CD8-positive, alpha-beta memory T cell (primary cell): ENCODE data around the gene CAST. TPM values are rescaled to one million over a fixed set of nuclear protein-coding genes. Genes with fewer than 3 reads are reported as not detected.
A peak's percentile ranks its signal among the peaks of the same experiment; 100 is the strongest.

Experiments
- CTCF ChIA-PET: fragments of 350-600 bp; sonication (Branson Sonifier 250); formaldehyde crosslinking; loops from one replicate; lab custom pipeline; 2021; ENCODE audit warnings: antibody characterized with exemption; lab: Charles Lee
- POLR2A ChIA-PET: fragments of 350-600 bp; sonication (Branson Sonifier 250); formaldehyde crosslinking; loops from one replicate; lab custom pipeline; 2021; ENCODE audit warnings: antibody characterized with exemption; lab: Charles Lee
- DNase-seq, 5 donors: peaks; one replicate each; pipeline versions ENCODE4 v3.0.0 to v3.0.0-alpha.2; 2020 to 2022; ENCODE audit warnings: mixed read lengths in 1 of 5
- H3K27ac ChIP-seq: one replicate; pipeline ENCODE4 v1.7.0; 2013; ENCODE audit warnings: low read depth, mild to moderate bottlenecking, low read length, moderate library complexity
- H3K27me3 ChIP-seq: 2 replicates; pipeline ENCODE4 v1.7.0; 2013; ENCODE audit warnings: low read length, mild to moderate bottlenecking; ENCODE audit not compliant: insufficient read depth, poor library complexity, severe bottlenecking
- H3K36me3 ChIP-seq: 2 replicates; pipeline ENCODE4 v1.7.0; 2013; ENCODE audit warnings: mild to moderate bottlenecking, low read length, moderate library complexity; ENCODE audit not compliant: insufficient read depth
- H3K4me1 ChIP-seq: 2 replicates; pipeline ENCODE4 v1.7.0; 2013; ENCODE audit warnings: mild to moderate bottlenecking, low read length, moderate library complexity; ENCODE audit not compliant: insufficient read depth
- H3K4me3 ChIP-seq: 2 replicates; pipeline ENCODE4 v1.7.0; 2013; ENCODE audit warnings: mild to moderate bottlenecking, low read length
- H3K9me3 ChIP-seq: 2 replicates; pipeline ENCODE4 v1.7.0; 2013; ENCODE audit warnings: mild to moderate bottlenecking, low read length
- H3K27ac Mint-ChIP-seq, 8 donors: one replicate each; pipeline ENCODE4 v1.8.0; 2020 to 2021; ENCODE audit warnings: mixed read lengths in 8 of 8, mild to moderate bottlenecking in 6 of 8, inconsistent platforms in 3 of 8, moderate library complexity in 3 of 8
- H3K27me3 Mint-ChIP-seq, 2 donors: one replicate each; pipeline ENCODE4 v1.8.0; 2020 to 2021; ENCODE audit warnings: mixed read lengths in 2 of 2, mild to moderate bottlenecking in 1 of 2, moderate library complexity in 1 of 2
- H3K36me3 Mint-ChIP-seq, 3 donors: one replicate each; pipeline ENCODE4 v1.8.0; 2020 to 2021; ENCODE audit warnings: mixed read lengths in 3 of 3, inconsistent platforms in 1 of 3, mild to moderate bottlenecking in 1 of 3
- H3K4me1 Mint-ChIP-seq, 3 donors: one replicate each; pipeline ENCODE4 v1.8.0; 2020 to 2021; ENCODE audit warnings: mixed read lengths in 3 of 3, inconsistent platforms in 1 of 3, mild to moderate bottlenecking in 1 of 3
- H3K4me3 Mint-ChIP-seq, 7 donors: one replicate each; pipeline ENCODE4 v1.8.0; 2020 to 2021; ENCODE audit warnings: mixed read lengths in 7 of 7, mild to moderate bottlenecking in 6 of 7, moderate library complexity in 4 of 7, inconsistent platforms in 2 of 7
- H3K9me3 Mint-ChIP-seq, 5 donors: one replicate each; pipeline ENCODE4 v1.8.0; 2020 to 2022; ENCODE audit warnings: mixed read lengths in 5 of 5, mild to moderate bottlenecking in 3 of 5, moderate library complexity in 2 of 5, inconsistent platforms in 1 of 5
- polyA plus RNA-seq: library from polyadenylated mRNA; unstranded; fragments of 300-500 nt; fragmentation: Illumina TruSeq; gene quantifications from one replicate; pipeline ENCODE4 v1.2.3, GENCODE V29; 2021
- total RNA-seq, 2 experiments: library from RNA; stranded (reverse); gene quantifications; one replicate each; pipeline ENCODE4 v1.2.3, GENCODE V29; 2021

Gene CAST
- total and polyA plus RNA-seq, 3 experiments from 2014 or later: 94.6 to 134 (median 127) TPM

GRCh38 chr5:96816991-96817390, 154.8 kb downstream of the CAST start:
- Histone ChIP-seq H3K36me3 (no peaks in the 10 kb centered on the region), H3K4me3 (peak overlapping the region; percentile 59), H3K27ac (peak overlapping the region; percentile 56), H3K4me1 (peaks cover 61% of the 10 kb centered on the region), H3K9me3 (no peaks in the 10 kb centered on the region), H3K27me3 (no peaks in the 10 kb centered on the region)
- CTCF ChIA-PET: interaction anchor here (1.0 to 1.8 kb wide), 4 partner anchors 9 to 119 kb away, joined by 3 to 11 read pairs (median 4); partner anchors contain the start of genes ERAP1 and LNPEP
- Mint-ChIP-seq H3K27me3 (no peaks in the 10 kb centered on the region), H3K27ac (peak overlapping the region; percentile 76 to 99 (median 92)), H3K4me1 (peaks cover 57 to 68% (median 65%) of the 10 kb centered on the region in 3 donors), H3K36me3 (no peaks in the 10 kb centered on the region), H3K9me3 (no peaks in the 10 kb centered on the region), H3K4me3 (peak overlapping the region; percentile 78 to 93 (median 88))
- POLR2A ChIA-PET: interaction anchor here (2.3 to 3.1 kb wide), 2 partner anchors 9 to 12 kb away, joined by 11 to 52 read pairs; partner anchors contain the start of gene ERAP1
- DNase-seq: peak in 1 of 5 donors; percentile 51

- Histone ChIP-seq H3K27ac (no peak overlapping the region), H3K4me3 (peak overlapping the region; percentile 59), H3K9me3 (no peaks in the 10 kb centered on the region), H3K4me1 (peaks cover 66% of the 10 kb centered on the region), H3K36me3 (no peaks in the 10 kb centered on the region), H3K27me3 (no peaks in the 10 kb centered on the region)
- H3K4me3 Mint-ChIP-seq: peak overlapping the region in 6 of 7 donors; percentile 86 to 93 (median 89)
- H3K36me3 Mint-ChIP-seq: no peaks in the 10 kb centered on the region
- CTCF ChIA-PET: interaction anchor here (1.4 to 2.0 kb wide), 3 partner anchors 9 to 119 kb away, joined by 4 to 5 read pairs (median 5); partner anchors contain the start of gene LNPEP
- no peak for DNase-seq
- peak overlapping the region; percentile 76 to 99 (median 92) for H3K27ac Mint-ChIP-seq
- POLR2A ChIA-PET: interaction anchor here (0.5 to 3.1 kb wide), 4 partner anchors 10 to 149 kb away, joined by 3 to 52 read pairs (median 8); partner anchors contain the start of gene ERAP1
- H3K9me3 Mint-ChIP-seq: no peaks in the 10 kb centered on the region
- H3K4me1 Mint-ChIP-seq: peaks cover 58 to 69% (median 67%) of the 10 kb centered on the region in 3 donors
- H3K27me3 Mint-ChIP-seq: no peaks in the 10 kb centered on the region
Observed at GRCh38 chr5:96817506-96817905, 155.3 kb downstream of the CAST start.

GRCh38 chr5:96818125-96818788, 156.1 kb downstream of the CAST start:
- Histone ChIP-seq H3K36me3 (no peaks in the 10 kb centered on the region), H3K27me3 (no peaks in the 10 kb centered on the region), H3K4me1 (peaks cover 74% of the 10 kb centered on the region), H3K27ac (no peak overlapping the region), H3K9me3 (no peaks in the 10 kb centered on the region), H3K4me3 (no peak overlapping the region)
- peak overlapping the region in 1 of 7 donors; percentile 86 for H3K4me3 Mint-ChIP-seq
- H3K9me3 Mint-ChIP-seq: no peaks in the 10 kb centered on the region
- no peaks in the 10 kb centered on the region for H3K36me3 Mint-ChIP-seq
- POLR2A ChIA-PET: interaction anchor here (0.6 kb wide), 1 partner anchor 116 kb away, joined by 3 read pairs; no protein-coding TSS in a partner anchor
- H3K27ac Mint-ChIP-seq: peak overlapping the region in 7 of 8 donors; percentile 25 to 99 (median 76)
- no peak for DNase-seq
- CTCF ChIA-PET: interaction anchor here (0.9 to 2.0 kb wide), 2 partner anchors 10 to 12 kb away, joined by 3 to 5 read pairs; no protein-coding TSS in a partner anchor
- H3K27me3 Mint-ChIP-seq: no peaks in the 10 kb centered on the region
- H3K4me1 Mint-ChIP-seq: peaks cover 63 to 76% (median 74%) of the 10 kb centered on the region in 3 donors

GRCh38 chr5:96819806-96820205, 157.6 kb downstream of the CAST start:
- ChIA-PET CTCF (interaction anchor here (1.7 to 2.5 kb wide), 4 partner anchors 12 to 77 kb away, joined by 3 to 8 read pairs (median 6); partner anchors contain the start of gene ERAP1), POLR2A (interaction anchor here (0.6 to 2.5 kb wide), 2 partner anchors 12 to 67 kb away, joined by 10 read pairs; partner anchors contain the start of gene ERAP1)
- Mint-ChIP-seq H3K9me3 (no peaks in the 10 kb centered on the region), H3K4me3 (no peak overlapping the region), H3K4me1 (peaks cover 59 to 80% (median 72%) of the 10 kb centered on the region in 3 donors), H3K27ac (peak overlapping the region in 2 of 8 donors; percentile 5 to 79), H3K27me3 (no peaks in the 10 kb centered on the region), H3K36me3 (no peaks in the 10 kb centered on the region)
- Histone ChIP-seq H3K36me3 (no peaks in the 10 kb centered on the region), H3K4me3 (no peak overlapping the region), H3K4me1 (peaks cover 69% of the 10 kb centered on the region), H3K9me3 (no peaks in the 10 kb centered on the region), H3K27ac (no peak overlapping the region), H3K27me3 (no peaks in the 10 kb centered on the region)
- DNase-seq: no peak

- H3K4me1 Mint-ChIP-seq: peaks cover 45 to 65% (median 56%) of the 10 kb centered on the region in 3 donors
- Histone ChIP-seq H3K36me3 (no peaks in the 10 kb centered on the region), H3K27ac (no peak overlapping the region), H3K9me3 (no peaks in the 10 kb centered on the region), H3K4me1 (peaks cover 53% of the 10 kb centered on the region), H3K4me3 (no peak overlapping the region), H3K27me3 (no peaks in the 10 kb centered on the region)
- ChIA-PET POLR2A (interaction anchor here (2.5 kb wide), 1 partner anchor 13 kb away, joined by 10 read pairs; the partner anchor contains the start of gene ERAP1), CTCF (interaction anchor here (0.9 to 2.5 kb wide), 6 partner anchors 10 to 78 kb away, joined by 3 to 8 read pairs (median 3); partner anchors contain the start of gene ERAP1)
- H3K36me3 Mint-ChIP-seq: no peaks in the 10 kb centered on the region
- H3K4me3 Mint-ChIP-seq: no peak overlapping the region
- no peak for DNase-seq
- H3K27me3 Mint-ChIP-seq: no peaks in the 10 kb centered on the region
- peak overlapping the region in 2 of 8 donors; percentile 19 to 21 for H3K27ac Mint-ChIP-seq
- H3K9me3 Mint-ChIP-seq: no peaks in the 10 kb centered on the region
Observed at GRCh38 chr5:96821260-96821916, 159.2 kb downstream of the CAST start.

GRCh38 chr5:96822686-96823459, 160.7 kb downstream of the CAST start:
- Mint-ChIP-seq H3K27ac (peak overlapping the region in 2 of 8 donors; percentile 12 to 55), H3K36me3 (no peaks in the 10 kb centered on the region), H3K9me3 (no peaks in the 10 kb centered on the region), H3K4me3 (no peak overlapping the region), H3K27me3 (peaks cover 0 to 2% of the 10 kb centered on the region in 2 donors), H3K4me1 (peaks cover 33 to 50% (median 41%) of the 10 kb centered on the region in 3 donors)
- no peaks in the 10 kb centered on the region for H3K27me3 ChIP-seq
- peak in 3 of 5 donors; percentile 30 to 52 (median 39) for DNase-seq
- H3K36me3 ChIP-seq: no peaks in the 10 kb centered on the region
- H3K4me3 ChIP-seq: no peak overlapping the region
- peaks cover 38% of the 10 kb centered on the region for H3K4me1 ChIP-seq
- CTCF ChIA-PET: interaction anchor here (1.4 kb wide), 2 partner anchors 15 to 71 kb away, joined by 6 read pairs; partner anchors contain the start of gene ERAP1
- no peak overlapping the region for H3K27ac ChIP-seq
- POLR2A ChIA-PET: no interaction called here
- no peaks in the 10 kb centered on the region for H3K9me3 ChIP-seq

GRCh38 chr5:96823900-96824380, 161.8 kb downstream of the CAST start:
- peaks cover 0 to 2% of the 10 kb centered on the region in 2 donors for H3K27me3 Mint-ChIP-seq
- DNase-seq: no peak
- POLR2A ChIA-PET: no interaction called here

More at GRCh38 chr5:96823900-96824380, 161.8 kb downstream of the CAST start:
- H3K4me3 ChIP-seq: no peak overlapping the region
- peaks cover 31% of the 10 kb centered on the region for H3K4me1 ChIP-seq
- CTCF ChIA-PET: interaction anchor here (0.9 kb wide), 1 partner anchor 72 kb away, joined by 3 read pairs; no protein-coding TSS in a partner anchor
- H3K36me3 ChIP-seq: no peaks in the 10 kb centered on the region
- no peak overlapping the region for H3K4me3 Mint-ChIP-seq
- peak overlapping the region in 1 of 8 donors; percentile 56 for H3K27ac Mint-ChIP-seq
- H3K36me3 Mint-ChIP-seq: no peaks in the 10 kb centered on the region
- no peaks in the 10 kb centered on the region for H3K9me3 ChIP-seq
- no peaks in the 10 kb centered on the region for H3K9me3 Mint-ChIP-seq
- no peaks in the 10 kb centered on the region for H3K27me3 ChIP-seq
- H3K4me1 Mint-ChIP-seq: peaks cover 27 to 43% (median 34%) of the 10 kb centered on the region in 3 donors
- H3K27ac ChIP-seq: no peak overlapping the region
